ENCODE measurements around the gene GRK4.
A peak's percentile ranks its signal among the peaks of the same experiment; 100 is the strongest.
"Not testable (repeated sequence)": the region's sequence is repeated elsewhere in the genome, so short reads cannot be mapped to it uniquely, and the experiment has no call there.

The GRK4 gene

DNA sequence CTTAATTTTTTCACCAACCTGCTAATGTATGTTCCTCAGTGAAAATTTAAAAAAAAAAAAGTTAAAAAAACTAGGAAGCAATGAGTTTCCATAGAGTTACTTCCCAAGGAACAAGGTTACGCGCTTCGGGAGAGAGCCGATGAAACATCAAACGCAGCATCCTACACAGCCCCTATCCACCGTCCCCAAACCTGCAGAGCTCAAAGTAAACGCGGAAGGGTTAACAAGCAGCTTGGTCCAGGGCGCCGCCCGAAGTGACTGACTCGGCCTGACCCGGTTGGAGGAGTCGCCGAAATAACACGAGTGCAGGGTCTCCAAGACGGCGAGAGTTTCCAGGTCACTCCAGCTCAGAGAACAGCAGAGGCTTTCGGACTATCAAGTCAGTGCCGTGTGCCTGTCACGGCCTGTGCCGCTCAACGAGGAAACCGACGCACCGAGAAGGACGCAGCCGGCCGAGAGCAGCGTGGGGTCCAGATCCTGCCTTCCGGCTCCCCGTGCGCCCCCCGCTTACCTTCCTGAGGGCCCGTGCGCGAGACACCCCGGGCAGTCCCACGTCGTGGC is 677 bp upstream of the GRK4 start:
- peak in 1 of 2 donors; percentile 37 for DNase-seq

DNA sequence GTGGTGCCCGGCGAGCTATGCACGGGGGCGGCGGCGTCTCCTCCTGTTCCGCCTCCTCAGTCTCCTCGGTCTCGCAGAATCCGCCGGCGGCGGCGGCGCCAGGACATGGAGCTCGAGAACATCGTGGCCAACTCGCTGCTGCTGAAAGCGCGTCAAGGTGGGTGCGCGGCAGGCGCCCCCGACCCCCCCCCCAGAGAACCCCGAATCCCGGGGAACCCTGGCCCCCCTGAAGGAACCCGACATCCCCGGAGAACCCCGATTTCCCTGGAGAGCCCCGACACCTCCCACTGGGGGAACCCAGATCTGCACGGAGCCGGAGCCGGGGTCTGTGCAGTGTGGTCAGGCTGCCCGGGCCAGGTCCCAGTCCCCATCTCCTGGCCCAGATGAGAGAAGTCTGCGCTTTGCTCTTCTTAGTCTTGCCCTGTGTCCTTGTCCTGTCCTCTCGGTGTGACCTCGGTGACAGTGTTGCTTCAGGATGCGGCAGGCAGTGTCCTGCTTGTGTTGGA is 648 bp downstream of the GRK4 start:
- no peak for DNase-seq

DNA sequence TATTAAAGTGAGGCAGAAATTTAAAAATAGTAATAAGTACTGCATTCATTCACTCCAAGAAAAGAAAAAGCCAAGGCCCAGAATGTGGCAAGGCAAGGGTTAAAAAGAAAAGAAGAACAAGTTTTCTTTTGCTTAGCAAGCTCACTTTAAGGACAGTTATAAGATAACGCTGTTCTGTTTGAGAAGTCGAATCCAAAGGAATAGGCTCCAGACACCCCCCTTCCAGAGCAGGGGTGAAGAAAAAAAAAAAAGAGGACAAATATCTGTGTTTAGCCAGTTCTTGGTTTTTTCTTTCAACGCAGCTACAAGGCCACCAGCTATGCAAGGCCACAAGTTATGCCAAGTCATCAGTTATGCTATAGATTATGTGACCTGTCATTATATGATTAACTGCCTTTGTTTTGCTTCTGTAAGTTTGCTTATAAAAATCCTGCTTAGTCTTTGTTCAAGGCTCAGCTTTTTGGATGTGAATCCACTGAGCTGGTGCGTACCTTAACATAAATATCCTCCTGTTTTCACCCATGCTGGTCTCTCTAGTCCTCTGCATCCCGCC is 1.4 kb downstream of the GRK4 start:
- no peak for DNase-seq

- no peak for DNase-seq
These were observed 1.9 kb downstream of the GRK4 start for GRCh38 chr4:2965262-2965661.

DNA sequence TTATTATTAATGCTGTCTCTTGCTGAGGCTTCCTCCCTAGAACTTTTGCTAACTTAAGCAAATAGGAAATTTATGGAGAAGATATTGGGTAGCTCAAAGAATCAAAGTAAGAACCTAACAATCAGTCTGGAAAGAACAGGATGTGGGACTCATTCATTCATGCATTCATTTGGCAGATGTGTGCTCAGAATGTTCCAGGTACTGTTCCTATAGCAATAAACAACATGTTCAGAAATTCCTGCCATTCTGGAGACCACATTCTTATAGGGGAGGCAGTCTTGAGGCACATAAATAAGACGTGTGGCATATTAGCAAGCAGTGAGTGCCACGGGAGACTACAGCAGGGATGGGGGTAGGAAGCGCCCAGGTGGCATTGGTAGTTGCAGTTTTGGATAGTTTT is 5.0 kb downstream of the GRK4 start:
- DNase-seq = no peak

DNA sequence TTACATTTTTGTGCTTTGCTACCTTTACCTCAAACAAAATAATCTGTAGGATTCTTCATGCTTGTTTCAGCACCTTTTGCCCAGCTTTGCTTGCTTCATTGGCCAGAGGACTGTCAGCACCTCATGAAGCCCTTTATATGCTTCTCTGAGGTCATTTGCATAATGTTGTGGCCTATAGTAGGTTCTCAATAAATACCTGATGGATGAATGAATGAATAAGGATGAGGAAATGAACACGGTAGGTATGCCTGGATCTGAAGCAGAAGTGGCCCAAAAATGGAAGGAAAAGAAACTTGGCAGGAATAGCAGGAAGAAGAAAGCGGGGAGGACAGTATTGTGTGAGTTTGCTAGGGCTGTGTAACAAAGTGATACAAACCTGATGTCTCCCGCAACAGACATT is 7.9 kb downstream of the GRK4 start:
- no peak for DNase-seq

DNA sequence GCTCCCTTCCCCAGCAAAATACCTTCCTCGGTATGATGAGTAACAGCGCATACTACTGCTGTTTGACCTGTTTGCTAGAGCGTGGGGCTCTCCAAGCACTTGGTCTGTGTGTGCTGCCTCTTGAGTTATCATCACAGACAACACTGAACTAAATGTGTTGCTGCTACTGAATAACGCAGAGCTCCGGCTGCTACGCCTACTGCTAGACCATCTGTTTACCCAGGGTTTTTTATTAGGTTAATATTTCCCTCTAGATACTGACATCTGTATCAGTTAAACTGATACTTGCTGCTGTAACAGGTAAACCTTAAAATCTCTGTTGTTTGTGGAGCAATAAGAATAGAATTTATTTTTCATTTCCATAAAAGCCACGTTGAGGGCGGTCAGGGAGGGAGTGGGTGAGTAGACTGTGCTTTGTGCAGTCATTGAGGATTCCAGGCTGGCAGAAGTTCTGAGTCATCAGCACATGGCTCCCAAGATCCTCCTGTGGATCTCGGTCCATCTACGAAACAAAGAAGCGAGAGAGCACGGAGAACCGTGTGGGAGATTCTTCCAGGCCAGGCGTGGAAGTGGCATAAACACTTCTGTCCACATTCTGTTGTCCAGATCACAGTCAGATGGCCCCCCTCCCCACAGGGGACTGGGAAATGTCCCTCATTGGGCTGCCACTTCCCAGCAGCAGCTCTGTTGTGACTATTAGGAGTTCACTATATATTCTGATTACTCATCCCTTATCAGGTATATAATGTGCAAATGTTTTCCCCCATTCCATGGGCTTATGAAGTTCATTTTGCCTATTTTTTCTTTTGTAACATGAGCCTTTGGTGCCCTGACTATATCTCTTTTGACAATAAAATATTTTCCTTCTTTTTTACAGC is 14.1 kb downstream of the GRK4 start:
- DNase-seq = peak in 1 of 2 donors; percentile 47

- DNase-seq = no peak
These were observed 18.0 kb downstream of the GRK4 start for GRCh38 chr4:2981256-2981819.

- no peak for DNase-seq
These were observed 18.6 kb downstream of the GRK4 start for GRCh38 chr4:2982012-2982411.

DNA sequence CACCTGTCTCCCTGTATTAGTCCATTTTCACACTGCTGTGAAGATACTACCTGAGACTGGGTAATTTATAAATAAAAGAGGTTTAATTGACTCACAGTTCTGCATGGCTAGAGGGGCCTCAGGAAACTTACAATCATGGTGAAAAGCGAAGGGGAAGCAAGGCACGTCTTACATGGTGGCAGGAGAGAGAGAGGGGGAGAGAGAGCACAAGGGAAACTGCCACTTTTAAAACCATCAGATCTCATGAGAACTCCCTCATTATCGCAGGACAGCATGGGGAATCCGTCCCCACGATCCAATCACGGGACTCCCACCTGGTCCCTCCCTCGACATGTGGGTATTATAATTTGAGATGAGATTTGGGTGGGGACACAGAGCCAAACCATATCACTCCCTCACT is 20.3 kb downstream of the GRK4 start:
- DNase-seq = not testable (repeated sequence)

- no peak for DNase-seq
These were observed 27.9 kb downstream of the GRK4 start for GRCh38 chr4:2991243-2991642.

DNA sequence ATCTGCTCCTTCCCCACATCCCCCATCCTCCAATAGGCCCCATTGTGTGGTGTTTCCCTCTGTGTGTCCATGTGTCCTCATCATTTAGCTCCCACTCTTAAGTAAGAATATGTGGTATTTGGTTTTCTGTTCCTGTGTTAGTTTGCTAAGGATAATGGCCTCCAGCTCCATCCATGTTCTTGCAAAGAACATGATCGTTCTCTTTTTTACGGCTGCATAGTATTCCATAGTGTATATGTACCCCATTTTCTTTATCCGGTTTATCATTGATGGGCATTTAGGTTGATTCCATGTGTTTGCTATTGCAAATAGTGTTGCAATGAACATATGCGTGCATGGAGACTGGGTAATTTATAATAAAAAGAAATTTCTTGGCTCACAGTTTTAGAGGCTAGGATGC is 31.5 kb downstream of the GRK4 start:
- no peak for DNase-seq

DNA sequence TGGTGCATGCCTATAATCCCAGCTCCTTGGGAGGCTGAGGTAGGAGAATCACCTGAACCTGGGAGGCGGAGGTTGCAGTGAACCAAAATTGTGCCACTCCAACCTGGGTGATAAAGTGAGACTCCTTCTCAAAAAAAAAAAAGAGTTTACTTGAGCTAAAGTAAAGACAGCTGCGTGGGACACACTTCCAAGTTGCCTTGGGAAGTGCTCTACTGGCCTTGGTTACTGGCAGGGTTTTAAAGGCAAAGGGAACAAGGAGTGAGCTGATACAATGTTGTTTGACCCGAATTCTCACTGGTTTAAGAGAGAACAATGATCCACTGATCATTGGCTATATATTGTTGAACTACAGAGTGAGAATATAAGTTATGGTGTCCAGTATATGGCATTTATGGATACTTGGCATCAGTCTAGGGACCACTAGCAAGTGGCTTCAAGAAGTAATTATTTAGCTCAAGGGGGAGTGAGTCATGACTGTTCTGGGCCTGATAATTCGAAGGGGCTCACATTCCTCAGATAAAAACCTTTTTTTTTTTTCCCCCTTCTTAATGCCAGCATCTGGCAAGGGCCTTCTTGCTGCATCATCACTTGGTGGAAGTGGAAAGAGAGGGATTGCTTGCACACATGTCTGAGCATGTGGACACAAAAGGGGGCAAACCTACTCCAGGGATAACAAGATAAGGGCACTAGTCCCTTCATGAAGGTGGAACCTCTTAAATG is 32.3 kb downstream of the GRK4 start:
- DNase-seq = no peak

GRCh38 chr4:2996415-2996814 is 33.0 kb downstream of the GRK4 start:
- DNase-seq = no peak

- no peak for DNase-seq
These were observed 44.4 kb downstream of the GRK4 start for GRCh38 chr4:3007724-3008123.

DNA sequence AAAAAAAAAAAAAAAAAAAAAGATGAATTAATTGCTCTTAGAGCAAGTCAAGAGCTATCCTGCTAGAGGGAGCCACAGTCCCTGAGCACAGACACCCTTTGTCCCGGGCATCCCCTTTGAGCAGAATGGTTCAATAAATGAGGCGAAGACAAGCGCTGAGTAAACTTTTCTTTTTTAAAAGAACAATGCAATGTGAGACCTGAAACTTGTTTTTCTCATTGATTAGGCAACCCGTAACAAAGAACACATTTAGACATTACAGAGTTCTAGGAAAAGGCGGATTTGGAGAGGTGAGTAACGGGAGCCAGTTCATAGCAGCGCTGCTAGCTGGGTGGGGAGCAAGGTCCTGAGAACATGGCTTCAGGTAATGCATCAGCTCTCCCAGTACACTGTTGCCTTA is 46.1 kb downstream of the GRK4 start:
- peak in 1 of 2 donors; percentile 21 for DNase-seq

DNA sequence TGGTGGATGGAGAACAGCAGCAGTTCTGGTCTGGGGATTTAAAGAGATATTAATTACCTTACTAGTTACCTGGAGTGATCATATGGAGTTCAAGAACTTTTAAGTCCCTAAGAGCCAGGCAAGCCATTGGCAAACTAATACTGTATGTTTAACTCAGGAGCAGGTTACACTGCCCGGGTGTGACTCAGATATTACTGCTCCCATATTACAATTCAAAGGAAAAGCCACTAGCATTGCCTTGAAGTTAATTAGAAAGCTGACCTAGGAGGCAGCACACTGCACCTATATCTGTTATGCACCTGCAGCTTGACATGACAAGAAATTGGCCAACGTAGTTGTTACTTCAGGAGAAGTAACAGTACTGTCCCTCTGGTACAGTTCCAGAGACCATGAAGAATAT is 47.2 kb downstream of the GRK4 start:
- no peak for DNase-seq

DNA sequence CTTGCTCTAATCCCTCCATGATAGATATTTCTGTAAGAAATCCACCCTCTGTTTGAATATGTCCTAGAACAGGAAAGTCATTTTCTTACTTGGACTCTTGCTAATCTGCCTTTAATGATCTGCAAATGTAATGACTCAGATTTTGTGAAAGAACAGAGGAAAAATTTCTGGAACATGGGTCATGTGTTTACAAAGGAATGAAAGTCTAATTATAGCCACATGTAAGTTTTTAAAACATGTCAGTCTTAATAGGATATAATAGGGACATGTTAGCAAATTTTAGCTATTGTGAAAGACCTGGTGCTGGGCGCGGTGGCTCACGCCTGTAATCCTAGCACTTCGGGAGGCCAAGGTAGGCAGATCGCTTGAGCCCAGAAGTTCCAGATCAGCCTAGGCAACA is 47.6 kb downstream of the GRK4 start:
- no peak for DNase-seq

DNA sequence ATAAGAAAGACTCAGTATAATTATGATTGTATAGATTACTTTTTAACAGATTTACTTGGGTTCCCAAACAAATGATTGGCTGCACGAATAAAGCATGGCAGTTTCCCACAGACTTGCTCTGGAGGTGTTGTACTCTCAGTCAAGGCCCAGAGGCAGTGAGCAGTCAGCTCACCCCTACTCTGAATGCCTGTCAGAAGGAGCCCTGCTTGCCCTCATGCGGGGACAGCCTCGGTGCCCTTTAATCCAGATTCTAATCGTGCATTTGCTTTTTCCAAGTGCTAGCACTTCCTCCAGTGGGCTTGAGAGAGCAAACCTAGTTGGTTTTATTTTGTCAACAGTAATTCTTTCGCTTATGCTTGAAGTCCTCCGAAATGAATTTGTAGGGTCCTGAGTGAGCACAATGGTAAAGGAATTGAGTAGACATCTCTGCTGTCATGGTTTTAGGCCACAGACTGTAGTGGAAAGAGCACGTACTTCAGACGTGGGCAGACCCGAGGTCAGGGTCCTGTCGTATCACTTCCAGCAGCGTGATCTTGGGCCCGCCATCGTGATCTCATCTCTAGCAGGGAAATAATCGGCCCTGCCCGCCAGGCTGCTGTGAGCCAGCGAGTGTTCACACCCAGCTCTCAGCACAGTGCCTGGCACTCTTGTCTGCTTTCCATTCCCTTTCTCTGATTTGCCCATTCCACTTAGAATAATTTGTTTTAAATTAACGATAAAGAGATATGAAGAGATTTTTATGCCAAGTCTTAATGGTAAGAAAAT is 48.3 kb downstream of the GRK4 start:
- DNase-seq = no peak

GRCh38 chr4:3013323-3013722 is 50.0 kb downstream of the GRK4 start:
- no peak for DNase-seq

DNA sequence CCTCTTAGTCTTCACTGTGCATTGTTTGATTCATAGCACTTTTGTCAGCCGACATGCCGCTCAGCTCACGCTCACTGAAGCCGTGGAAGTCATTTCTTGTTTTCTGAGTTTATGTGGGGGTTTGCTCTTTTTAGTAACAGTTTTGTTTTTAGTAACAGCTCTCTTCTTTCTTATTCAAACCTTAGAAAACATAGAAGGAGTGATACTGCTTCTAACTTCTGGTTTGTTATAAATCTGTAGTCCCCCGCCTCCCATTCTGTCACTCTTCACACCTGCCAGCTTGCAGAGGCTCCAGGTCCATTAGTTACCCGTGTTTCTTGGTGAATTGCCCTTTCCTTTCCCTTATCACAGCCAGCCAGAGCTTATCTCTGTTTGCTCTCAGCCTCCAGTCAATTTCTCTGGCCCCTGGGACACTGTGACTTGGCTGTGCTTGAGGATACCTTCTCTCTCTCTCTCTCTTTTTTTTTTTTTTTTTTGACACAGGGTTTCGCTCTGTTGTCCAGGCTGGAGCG is 50.5 kb downstream of the GRK4 start:
- DNase-seq = no peak

GRCh38 chr4:3016961-3017360 is 53.6 kb downstream of the GRK4 start:
- no peak for DNase-seq
